Measurements from ENCODE around the gene DDX4.

The DDX4 gene

DNA sequence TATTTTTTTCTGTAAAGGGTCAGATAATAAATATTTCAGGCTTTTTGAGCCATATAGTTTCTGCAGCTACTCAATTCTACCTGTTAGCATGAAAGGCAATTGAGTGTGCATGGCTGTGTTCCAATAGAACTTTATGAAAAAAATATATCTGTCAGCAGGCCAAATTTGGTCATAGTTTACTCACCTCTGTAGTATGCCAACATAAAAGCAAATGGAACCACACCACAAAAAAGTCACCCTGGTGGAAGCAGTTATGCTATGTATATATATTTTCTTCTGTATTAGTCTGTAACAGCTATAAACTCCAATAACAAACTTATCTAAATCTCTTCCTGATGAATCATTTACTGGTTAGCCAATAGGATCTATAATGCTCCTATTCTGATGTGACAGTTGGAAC is 29.1 kb upstream of the DDX4 start:
- TF ChIP-seq, protein P1, sequence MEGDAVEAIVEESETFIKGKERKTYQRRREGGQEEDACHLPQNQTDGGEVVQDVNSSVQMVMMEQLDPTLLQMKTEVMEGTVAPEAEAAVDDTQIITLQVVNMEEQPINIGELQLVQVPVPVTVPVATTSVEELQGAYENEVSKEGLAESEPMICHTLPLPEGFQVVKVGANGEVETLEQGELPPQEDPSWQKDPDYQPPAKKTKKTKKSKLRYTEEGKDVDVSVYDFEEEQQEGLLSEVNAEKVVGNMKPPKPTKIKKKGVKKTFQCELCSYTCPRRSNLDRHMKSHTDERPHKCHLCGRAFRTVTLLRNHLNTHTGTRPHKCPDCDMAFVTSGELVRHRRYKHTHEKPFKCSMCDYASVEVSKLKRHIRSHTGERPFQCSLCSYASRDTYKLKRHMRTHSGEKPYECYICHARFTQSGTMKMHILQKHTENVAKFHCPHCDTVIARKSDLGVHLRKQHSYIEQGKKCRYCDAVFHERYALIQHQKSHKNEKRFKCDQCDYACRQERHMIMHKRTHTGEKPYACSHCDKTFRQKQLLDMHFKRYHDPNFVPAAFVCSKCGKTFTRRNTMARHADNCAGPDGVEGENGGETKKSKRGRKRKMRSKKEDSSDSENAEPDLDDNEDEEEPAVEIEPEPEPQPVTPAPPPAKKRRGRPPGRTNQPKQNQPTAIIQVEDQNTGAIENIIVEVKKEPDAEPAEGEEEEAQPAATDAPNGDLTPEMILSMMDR (IDR thresholded peaks at IDR 0.05) = no peak
- Histone ChIP-seq H3K4me1 (ENCODE audit: control insufficient read depth in 1 of 2, insufficient read depth in 1 of 2, low read depth in 1 of 2, low read length in 1 of 2) (peaks cover 9 to 12% of the 10 kb centered on the region in 2 experiments), H3K36me3 (peaks cover 3% of the 10 kb centered on the region), H3K4me3 (ENCODE audit: low read depth in 1 of 2, low read length in 1 of 2) (no peak overlapping the region), H3K27me3 (no peaks in the 10 kb centered on the region), H3K27ac (no peak overlapping the region), H3K9me3 (no peaks in the 10 kb centered on the region)

DNA sequence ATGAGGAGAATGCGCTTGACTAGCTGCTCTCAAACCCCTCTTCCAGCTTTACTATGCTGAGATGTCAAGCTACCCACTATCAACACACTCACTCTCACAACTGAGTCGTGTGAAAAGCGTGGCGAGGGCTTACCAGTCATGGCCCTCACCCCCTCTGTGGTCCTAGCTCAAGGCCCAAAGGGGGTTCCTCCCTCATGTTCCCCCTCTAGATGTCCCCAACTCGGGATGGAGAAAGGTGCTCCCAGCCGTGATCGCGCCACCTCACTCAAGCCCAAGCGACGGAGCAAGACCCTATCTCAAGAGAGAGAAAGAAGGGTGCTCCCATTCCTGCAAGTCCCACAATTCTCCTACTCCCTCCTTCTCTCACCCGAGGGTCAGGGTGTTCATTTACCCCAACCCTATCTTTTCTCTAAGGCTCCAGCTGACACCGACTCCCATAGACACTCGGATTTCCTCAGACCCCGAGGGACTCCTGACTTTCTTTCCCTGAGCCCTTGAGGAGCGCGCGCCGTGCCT is 26.3 kb upstream of the DDX4 start:
- peak overlapping the region; percentile 77 to 91 for H3K4me3 ChIP-seq (ENCODE audit: low read depth in 1 of 2, low read length in 1 of 2)
- peaks cover 9 to 12% of the 10 kb centered on the region in 2 experiments for H3K4me1 ChIP-seq (ENCODE audit: control insufficient read depth in 1 of 2, insufficient read depth in 1 of 2, low read depth in 1 of 2, low read length in 1 of 2)
- peak overlapping the region; percentile 30 for H3K27ac ChIP-seq
- H3K9me3 ChIP-seq = no peaks in the 10 kb centered on the region
- TF ChIP-seq, protein P1 (IDR thresholded peaks at IDR 0.05) = no peak
- peaks cover 3% of the 10 kb centered on the region for H3K36me3 ChIP-seq
- H3K27me3 ChIP-seq = peaks cover 7% of the 10 kb centered on the region

GRCh38 chr5:55712023-55712859 is 25.6 kb upstream of the DDX4 start, which contains the start of gene SLC38A9:
TSS of gene SLC38A9 (minus strand) at chr5:55712324. CDS start at chr5:55697958, 14,366 bp downstream.
- TF ChIP-seq, protein P1 (IDR thresholded peaks at IDR 0.05) = peak; percentile 7
- H3K9me3 ChIP-seq = no peaks in the 10 kb centered on the region
- H3K4me1 ChIP-seq (ENCODE audit: control insufficient read depth in 1 of 2, insufficient read depth in 1 of 2, low read depth in 1 of 2, low read length in 1 of 2) = peaks cover 9 to 12% of the 10 kb centered on the region in 2 experiments
- peak within 1 kb of the TSS; percentile 77 to 91 for H3K4me3 ChIP-seq (ENCODE audit: low read depth in 1 of 2, low read length in 1 of 2)
- peak within 1 kb of the TSS; percentile 30 for H3K27ac ChIP-seq
- peaks cover 7% of the 10 kb centered on the region for H3K27me3 ChIP-seq
- H3K36me3 ChIP-seq = peaks cover 3% of the 10 kb centered on the region

DNA sequence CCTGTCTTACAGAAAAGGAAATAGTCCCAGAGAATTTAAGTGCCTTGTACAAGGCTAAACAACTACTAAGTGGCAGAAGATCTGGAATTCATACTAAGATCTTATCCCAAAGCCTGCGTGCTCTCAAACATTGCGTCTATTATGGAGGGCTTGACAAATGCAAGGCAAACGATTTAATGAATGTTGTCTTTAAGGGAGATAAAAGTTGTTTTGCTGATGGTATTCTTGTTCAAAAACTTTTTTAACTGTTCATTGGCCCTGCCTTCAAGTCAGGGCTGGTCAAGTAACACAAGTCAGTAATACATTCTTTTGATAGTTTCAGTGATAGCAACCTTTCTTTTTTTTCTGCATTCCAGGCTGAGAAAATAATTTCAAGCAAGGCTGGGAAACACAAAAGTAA is 24.0 kb upstream of the DDX4 start:
- Histone ChIP-seq H3K4me3 (ENCODE audit: low read depth in 1 of 2, low read length in 1 of 2) (no peak overlapping the region), H3K27me3 (peaks cover 7% of the 10 kb centered on the region)
- TF ChIP-seq, protein P1 (IDR thresholded peaks at IDR 0.05) = no peak

DNA sequence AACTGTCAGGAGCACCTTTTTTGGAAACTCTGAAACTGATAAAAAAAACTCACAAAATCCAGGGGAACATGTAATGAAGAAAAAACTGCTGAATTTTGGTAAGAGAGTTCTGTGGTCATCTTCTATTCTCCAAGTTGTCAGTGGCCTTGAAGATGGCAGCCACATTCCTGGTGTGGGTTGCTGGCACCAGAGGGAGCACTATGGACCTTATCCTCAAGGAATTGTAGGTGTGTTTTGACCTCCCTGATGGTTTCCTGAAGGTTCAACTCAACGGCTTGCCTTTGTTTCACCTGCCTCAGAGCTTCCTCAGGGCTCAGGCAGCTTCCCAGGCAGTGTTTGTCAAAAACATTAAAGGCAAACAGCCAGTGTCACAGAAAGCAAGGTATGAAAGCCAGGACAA is 23.5 kb upstream of the DDX4 start:
- no peaks in the 10 kb centered on the region for H3K9me3 ChIP-seq
- peaks cover 9 to 12% of the 10 kb centered on the region in 2 experiments for H3K4me1 ChIP-seq (ENCODE audit: control insufficient read depth in 1 of 2, insufficient read depth in 1 of 2, low read depth in 1 of 2, low read length in 1 of 2)
- TF ChIP-seq, protein P1 (IDR thresholded peaks at IDR 0.05) = no peak
- H3K27me3 ChIP-seq = peaks cover 7% of the 10 kb centered on the region
- no peak overlapping the region for H3K4me3 ChIP-seq (ENCODE audit: low read depth in 1 of 2, low read length in 1 of 2)
- no peaks in the 10 kb centered on the region for H3K36me3 ChIP-seq
- H3K27ac ChIP-seq = no peak overlapping the region

More for the DNA sequence above, 24.0 kb upstream of the DDX4 start:
- H3K4me1 ChIP-seq (ENCODE audit: control insufficient read depth in 1 of 2, insufficient read depth in 1 of 2, low read depth in 1 of 2, low read length in 1 of 2) = peaks cover 9 to 12% of the 10 kb centered on the region in 2 experiments
- H3K27ac ChIP-seq = no peak overlapping the region
- H3K36me3 ChIP-seq = no peaks in the 10 kb centered on the region
- no peaks in the 10 kb centered on the region for H3K9me3 ChIP-seq

Measured in neutrophil (primary cell).